ENCODE measurements around the gene CTIF.
A peak's percentile ranks its signal among the peaks of the same experiment; 100 is the strongest.

Gene CTIF

DNA sequence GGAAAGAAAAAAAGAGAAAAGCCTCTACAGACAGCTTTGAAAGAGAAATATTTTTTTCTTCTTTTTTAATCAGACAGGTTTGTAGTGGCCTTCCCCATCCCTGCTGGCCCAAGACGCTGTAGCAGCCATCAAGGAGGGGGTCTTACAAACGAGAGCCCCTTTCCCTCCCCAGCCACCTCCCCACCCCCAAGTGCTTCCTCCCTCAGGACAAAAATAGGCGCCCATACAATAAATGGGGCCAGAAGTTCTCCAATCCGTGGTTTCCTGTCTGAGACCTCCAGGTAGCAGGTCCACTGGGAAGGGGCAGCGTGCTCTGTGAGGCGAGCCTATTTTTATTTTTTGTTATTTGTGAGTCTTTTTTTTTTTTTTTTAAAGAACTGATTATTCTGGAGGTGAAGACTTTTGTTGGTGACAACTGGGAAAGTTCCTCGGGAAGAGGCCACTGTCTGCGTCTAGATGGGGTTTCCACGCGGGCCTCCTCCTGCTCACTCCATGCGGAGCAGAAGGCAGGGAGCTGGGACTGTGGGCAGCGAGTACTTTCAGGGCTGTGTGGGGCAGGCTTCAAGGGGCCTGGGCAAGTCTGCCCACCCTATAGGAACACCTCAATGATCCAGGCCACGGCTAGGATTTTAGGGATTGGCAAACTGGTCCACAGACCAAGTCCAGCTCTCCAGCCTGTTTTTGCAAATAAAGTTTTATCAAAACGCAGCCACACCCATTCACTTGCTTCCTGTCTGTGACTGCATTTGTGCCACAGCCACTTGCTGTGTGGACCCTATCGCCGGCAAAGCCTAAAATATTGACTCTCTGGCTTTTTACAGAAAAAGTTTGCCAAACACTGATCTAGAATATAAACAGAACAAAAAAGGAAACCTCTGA is 139.6 kb downstream of the CTIF start:
- DNase-seq (ENCODE audit: low spot score), result no peak
- no peak for FAIRE-seq

DNA sequence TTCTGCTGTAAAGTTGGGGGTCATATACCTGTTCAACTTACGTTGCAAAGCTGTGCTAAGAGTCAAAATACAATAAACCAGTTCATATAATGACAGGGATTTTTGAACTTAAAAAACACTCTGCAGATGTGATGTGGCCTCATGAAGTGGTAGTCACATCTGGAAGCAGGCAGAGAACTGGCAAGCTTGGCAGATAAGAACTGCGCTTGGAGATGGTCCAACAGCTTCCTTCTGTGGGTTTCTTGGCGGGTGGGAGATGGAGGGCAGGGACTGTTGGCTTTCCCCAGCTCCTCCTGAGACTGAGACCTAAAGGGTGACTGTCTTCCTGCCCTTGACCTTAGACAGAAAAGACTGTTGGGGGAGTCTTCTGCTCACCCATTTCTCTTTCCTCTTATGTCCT is 140.4 kb downstream of the CTIF start:
- FAIRE-seq (no peak), DNase-seq (ENCODE audit: low spot score) (no peak)

DNA sequence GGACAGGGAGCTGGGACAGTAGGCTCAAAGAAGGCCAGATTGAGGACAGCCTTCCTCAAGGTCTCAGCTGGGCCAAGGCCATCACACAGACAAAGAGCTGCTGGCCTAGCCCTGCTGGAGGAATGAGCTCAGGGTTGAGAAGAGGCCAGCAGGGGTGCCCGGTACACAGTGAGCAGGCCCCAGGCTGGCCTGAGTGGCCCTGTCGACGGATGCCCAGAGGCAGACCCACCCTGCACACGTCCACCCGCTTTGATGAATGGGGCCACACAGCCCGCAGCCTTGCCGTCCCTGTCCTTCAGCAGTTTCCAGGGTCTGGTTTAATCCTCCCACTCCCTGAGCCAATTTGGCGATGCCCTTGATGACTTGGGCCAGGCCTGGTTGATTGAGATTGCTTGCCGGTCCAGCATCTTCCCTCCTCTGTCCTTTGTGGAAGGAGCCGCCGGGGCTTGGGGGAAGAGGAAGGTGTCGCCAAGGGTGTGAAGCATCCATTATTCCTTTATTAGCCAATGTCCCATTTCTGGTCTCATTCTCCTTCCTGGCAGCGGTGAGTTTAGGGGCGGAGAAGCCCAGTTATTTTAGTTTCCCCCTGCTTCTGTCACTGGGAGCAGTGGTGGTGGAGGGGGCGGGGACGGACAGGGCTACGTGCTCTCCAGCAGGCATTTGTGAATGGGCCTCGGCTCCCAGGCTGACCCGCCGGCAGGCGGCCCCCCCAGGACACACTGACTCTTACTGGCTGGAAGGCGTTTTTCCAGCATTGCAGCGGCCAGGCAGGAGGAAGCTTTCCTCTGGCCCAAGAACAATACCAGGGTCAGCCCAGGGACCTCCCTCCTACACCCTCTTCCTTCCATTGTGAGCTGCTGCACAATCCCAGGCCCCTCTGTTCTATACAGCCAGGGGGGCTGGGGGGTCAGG is 141.8 kb downstream of the CTIF start:
- FAIRE-seq (no peak), DNase-seq (ENCODE audit: low spot score) (no peak)

DNA sequence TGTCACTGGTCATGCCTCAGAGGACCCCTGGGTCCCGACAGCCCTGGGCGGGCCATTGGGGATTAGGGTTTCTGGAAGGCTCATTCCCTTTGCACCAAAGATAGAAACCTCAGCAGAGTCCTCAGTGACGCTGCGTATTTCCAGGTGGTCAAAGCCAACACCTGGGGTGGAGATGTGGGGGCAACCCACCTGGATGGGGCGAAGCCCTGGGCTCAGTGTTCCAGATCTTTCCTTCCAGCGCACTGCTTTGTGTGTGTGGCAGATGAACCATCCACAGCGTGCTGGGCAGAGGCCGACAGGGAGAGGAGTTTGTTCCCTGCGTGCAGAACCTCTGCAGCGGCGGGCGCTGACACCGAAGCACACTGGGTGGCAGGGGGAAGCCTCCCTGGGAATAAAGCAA is 143.9 kb downstream of the CTIF start:
- FAIRE-seq (no peak), DNase-seq (ENCODE audit: low spot score) (no peak)

DNA sequence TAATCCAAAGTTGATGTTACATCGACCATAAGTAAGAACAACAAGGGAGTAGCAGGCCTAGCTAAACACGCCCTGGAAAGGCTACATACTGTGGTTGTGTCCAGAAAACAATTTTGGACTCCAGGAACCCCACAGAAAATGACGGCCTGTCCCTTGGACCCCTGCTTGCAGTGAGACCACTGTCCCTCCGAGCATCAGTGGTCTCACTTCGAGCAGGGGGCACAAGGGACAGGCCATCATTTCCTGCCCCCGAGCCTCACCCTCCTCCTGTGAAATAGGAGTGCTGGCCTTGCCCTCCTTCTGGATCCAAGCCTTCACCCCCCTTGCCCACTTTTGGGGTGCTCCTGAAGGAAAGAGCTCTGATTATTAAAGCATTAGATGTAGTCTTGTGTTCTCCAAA is 144.4 kb downstream of the CTIF start:
- FAIRE-seq (no peak), DNase-seq (ENCODE audit: low spot score) (no peak)

DNA sequence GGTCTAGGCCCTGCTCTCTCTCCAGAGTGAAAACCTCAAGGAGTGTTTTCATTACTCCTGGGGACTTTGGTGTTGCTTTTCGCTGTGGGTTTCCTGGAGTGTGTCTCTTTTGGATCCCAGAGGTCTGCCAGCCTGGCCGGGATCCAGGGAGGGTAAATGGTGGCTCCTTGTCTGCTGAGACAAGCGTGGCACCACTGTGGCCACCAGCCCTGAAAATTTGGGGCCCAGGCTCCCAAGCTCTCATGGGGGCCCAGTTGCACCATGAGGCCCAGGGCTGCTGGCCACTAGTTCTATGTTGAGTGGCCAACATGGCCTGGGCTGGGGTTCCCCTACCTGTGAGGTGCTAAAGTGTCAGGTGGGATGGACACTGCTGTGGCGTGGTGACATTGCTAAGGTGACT is 144.8 kb downstream of the CTIF start:
- no peak for DNase-seq (ENCODE audit: low spot score)
- FAIRE-seq, result no peak

DNA sequence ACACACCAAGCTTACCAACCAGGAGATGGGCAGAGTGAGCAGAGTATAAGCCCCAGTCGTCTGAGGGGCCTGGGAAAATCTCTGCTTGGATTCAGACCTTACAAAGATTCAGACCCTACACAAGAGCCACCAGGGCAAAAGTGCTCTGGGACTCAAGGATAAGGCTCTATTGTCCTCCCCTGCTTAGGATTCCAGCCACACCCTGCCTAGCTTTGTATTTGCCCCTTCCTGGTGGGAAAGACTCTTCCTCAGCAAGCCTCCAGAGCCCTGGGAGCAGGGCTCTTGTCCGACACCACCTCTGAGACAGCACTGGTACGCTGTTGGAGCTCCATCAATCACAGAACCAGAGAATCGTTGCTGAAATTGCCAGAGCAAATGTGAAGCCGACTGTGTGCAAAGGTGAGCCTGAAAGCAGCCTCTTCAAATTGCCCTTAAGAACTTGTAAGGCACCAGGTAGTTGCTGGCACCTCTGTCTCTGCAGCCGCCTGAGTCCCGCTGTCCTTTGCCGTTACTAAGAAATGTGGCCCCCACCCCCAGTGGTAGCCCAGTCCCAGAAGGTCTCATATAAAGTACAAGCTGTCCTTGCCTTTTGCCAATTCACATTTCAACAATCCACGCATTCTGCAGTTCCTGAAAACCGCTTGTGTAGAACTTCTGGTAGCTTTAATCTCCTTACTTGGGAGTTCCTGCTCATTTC is 148.7 kb downstream of the CTIF start:
- FAIRE-seq (no peak), DNase-seq (ENCODE audit: low spot score) (no peak)

DNA sequence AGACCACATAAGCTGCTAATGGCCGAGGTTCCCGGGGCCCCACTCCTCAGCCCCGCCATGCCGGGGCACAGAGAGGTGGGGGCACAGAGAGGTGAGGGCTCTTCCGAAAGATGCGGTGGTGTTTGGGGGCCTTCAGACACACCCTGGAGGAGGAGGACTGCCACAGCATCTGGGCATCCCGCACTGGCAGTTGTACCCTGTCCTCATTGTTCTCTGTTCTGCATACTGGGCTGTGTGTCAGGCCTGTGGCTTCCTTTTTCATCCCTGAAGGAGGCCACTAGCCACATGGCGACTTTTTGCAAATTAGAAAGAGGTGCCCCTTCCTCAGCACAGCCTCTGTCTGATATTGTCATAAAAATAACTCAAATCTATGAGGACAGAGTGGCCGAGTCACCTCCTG is 150.1 kb downstream of the CTIF start:
- DNase-seq (ENCODE audit: low spot score) (no peak), FAIRE-seq (no peak)

DNA sequence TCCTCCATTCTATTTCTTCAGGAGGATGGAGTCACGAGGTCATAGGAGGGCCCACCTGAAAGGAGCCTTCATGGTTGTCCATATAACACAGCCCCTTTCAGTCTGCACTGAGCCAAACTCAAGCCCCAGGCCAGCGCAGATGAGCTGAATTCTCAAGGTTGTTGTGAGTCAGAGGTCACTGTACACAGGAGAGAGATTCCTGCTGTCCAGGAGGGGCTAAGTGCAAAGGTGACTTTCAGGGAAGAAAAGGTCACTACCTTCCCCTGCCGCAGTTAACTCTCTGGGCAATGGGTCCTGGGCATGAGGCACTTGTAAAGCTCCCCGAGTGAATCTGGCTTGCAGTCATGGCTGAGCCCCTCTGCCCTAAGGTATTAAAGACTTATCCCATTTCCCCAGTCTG is 150.7 kb downstream of the CTIF start:
- no peak for DNase-seq (ENCODE audit: low spot score)
- FAIRE-seq, result no peak

DNA sequence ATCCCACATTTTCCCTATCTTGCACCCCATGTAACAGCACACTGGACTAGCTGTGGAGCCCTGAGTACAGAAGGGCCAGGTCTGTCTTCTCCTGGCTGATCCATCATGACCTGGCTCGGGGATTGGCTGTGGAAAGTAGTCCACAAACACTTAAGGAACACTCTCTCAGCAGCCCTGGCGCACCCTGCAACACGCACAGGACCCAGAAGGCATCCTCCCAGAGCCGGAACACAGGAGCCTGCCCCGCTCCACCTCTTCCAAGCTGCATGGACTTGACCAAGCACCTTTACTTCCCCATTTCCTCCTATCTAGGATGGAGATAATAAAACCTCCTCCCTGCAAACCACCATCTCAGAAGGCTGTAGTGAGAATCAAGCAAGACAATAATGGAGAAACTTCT is 151.7 kb downstream of the CTIF start:
- peak; percentile 5 for FAIRE-seq
- no peak for DNase-seq (ENCODE audit: low spot score)

DNA sequence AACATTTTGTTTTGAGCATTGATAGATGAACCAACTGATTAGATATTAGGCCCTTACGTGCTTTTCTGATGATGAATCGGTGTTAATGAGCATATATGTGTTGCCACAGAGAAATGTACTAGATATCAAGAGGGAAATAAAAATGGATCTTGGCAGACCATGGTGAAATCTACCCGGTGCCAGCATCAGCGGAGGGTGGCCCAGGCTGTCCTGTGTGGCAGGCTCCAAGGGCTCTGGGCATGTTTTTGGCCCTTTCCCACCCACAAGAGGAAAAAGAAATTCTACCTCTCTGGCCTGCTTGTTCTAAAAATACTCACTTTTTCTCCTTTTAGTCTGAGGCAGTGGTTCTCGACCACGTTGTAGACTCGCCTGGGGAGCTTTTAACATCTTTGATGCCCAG is 154.2 kb downstream of the CTIF start:
- DNase-seq (ENCODE audit: low spot score) (no peak), FAIRE-seq (no peak)

DNA sequence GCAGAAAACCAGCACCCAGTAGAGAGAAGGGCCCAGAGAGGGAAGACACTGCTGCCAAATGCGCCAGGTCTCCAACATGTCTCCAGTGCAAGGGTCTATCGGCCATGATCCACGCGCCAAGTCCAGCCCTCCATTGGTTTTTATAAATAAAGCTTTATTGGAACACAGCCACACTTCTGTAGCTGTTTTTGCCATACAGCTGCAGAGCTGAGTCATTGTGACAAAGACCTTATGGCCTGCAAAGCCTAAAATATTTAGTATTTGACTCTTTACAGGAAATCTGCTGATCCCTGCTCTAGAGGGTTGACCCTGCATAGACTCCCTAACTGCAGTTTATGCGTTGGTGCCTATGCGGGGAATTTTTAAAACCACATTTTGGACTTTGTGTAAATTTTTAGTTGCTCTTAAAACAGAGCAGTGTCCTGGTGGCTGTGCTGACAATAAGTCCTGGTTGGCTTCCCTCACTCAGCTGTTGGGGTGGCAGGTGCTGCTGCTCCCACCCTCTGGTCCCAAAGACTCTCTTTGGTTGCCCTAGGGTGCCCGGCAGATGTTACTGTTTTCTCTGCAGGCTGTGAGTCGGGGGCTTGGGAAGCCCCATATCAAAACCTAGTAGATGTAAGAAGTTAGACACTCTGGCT is 154.9 kb downstream of the CTIF start:
- FAIRE-seq (no peak), DNase-seq (ENCODE audit: low spot score) (no peak)

DNA sequence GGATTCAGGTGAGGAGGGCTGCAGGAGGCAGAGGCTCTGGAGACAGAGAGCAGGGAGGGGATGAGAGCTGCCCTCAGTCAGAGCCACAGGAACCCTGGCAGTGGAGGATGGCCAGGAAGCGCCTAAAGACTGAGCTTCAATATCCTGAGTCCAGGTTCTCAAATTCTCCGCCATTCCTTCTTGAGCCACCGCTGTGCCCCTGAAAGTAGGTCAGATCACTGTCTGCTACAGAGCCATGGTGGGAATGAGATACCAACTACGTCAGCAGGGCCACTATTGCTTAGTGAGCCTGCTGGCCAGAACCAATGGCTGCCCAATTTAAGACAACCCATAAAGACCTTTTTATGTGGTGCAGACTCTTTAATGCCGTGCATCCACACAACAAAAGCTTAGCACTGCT is 155.5 kb downstream of the CTIF start:
- FAIRE-seq, result no peak
- DNase-seq (ENCODE audit: low spot score), result no peak

DNA sequence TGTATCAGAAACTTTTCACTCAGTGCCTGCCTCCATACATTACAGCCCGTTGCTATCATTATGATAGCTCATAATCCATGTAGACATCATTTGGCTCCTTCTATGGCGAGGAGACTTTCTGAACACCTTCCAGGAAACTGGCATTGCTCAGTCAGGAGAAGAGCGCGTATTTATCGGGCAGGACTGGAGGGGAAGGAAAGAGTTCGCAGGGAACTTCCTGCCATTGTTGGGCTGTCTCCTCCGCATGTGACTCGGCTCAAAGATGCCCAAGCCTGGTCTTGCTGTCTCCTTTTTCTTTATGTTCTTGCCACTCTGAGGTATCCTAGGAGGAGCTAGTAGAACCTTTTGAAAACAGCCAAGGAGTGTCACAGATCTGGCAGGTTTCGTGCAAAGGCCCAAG is 156.8 kb downstream of the CTIF start:
- no peak for DNase-seq (ENCODE audit: low spot score)
- FAIRE-seq, result no peak

DNA sequence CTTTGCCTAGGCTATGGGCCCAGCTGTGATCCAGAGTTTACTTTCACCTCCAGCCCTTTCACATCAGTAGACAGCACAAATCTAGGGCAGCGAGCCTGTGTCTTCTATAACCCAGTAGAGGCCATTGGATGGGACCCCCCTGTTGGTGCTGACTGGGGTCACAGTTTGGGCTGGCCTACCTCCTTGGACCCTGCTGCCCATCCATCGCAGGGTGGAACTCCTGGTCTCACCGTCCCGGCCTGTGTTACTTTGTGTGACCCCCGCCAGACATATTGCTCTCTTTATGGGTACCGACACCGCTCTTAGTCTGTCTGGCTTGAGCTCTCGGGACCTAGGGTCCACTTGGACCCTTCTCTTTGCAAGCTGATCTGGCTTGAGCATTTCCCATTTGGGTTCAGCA is 157.4 kb downstream of the CTIF start:
- DNase-seq (ENCODE audit: low spot score) (no peak), FAIRE-seq (no peak)

DNA sequence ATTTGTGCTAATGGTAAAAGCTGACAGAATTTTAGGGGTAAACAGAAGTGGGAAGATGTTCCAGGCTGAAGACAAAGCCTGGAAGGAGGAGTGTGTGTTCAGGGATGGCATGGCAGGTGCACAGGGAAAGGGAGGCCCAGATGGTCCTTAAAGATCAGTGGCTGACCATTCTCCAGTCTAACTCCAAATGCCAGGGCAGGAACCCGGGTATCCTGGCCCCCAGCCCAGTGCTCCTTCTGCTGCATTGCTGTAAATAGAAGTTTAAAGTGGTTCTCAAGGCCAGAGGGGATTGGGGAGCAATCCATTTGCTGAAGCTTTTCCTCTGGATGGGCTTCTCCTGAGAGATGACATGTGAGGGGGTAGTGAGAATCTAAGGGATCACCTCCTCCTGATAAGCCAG is 158.6 kb downstream of the CTIF start:
- DNase-seq (ENCODE audit: low spot score) (no peak), FAIRE-seq (no peak)

DNA sequence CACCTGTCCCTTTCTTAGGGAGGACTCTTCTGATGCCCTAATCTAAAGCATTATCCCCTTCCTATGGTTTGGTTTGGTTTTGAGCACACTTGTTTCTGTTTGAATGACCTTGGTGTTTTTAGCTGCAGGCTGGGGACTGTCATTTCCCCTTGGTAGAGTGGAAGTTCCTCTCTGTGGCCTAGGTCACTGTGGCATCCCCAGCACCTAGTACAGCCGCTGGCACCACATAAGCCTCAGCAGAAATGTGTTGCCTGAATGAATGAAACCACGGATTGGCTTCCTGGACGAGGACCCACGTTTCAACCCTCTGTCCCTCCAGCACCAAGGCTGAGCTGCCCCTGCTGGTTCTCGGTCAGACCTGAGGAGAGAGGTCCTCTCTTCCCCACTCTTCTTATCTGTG is 159.9 kb downstream of the CTIF start:
- no peak for FAIRE-seq
- no peak for DNase-seq (ENCODE audit: low spot score)

DNA sequence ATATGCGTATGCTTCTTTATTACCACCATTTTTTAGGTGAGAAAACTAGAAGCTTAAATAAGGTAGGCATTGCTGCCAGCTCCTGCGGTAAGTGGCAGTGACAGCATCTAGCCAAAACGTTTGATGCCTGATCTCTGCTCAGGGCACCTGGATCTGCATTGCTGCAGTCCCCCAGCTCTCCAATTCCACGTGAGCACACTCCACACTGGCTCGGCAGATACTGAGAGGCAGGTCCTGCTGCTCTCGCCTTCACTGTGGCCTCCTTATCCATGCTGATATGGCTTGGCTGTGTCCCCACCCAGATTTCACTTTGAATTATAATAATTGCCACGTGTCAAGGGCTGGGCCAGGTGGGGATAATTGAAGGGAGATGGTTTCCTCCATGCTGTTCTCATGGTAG is 160.9 kb downstream of the CTIF start:
- FAIRE-seq (no peak), DNase-seq (ENCODE audit: low spot score) (no peak)

DNA sequence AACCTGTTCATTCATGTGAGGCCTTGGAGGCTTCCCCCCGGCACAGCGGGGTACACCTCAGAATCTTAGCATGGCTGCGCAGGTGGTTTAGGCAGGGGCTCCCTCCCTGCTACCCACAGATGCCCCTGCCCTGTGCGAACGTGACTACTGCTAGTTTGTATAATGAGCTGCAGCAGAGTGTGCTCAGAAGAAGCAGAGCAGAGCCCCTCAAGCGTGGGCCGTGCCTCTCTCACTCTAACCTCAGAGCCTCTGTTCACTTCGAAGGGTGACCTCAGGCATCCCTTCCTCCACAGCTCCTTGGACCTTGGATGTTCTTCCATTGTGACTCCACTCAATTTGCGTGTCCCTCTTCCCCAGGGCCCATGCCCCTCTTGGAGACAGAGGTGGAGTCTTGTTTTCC is 161.6 kb downstream of the CTIF start:
- FAIRE-seq, result no peak
- DNase-seq (ENCODE audit: low spot score), result no peak

DNA sequence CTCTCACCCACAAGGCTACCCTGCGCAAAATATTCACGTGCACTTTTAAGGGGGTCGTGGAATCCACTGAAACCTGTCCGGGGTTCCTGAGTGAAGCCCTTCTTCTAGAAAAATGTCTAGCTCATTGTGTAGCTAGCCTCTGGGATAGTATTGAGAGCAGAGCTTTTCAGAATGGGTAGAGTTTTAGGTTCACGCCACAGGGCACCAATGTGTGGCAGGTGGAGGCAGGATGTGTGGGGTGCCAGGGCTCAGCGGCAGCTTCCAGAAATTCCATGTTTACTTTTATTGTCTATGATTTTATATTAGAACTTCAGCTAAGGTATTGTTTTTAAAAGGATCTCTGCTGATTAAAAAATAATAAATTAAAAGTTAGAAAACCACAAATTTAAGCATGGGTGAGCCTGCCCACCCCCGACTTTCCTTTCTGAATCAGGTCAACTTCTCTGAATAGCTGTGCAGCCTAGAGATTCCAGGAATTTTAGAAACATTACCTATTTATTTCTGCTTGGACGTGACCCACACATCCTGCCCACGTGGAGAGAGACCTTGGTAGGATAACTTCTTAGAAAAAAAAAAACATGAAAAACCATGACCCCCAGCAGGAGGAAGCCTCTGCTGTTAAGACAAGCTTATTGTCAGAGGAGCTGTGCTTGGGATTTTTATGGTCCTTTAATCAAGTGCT is 163.7 kb downstream of the CTIF start:
- FAIRE-seq, result no peak
- no peak for DNase-seq (ENCODE audit: low spot score)

DNA sequence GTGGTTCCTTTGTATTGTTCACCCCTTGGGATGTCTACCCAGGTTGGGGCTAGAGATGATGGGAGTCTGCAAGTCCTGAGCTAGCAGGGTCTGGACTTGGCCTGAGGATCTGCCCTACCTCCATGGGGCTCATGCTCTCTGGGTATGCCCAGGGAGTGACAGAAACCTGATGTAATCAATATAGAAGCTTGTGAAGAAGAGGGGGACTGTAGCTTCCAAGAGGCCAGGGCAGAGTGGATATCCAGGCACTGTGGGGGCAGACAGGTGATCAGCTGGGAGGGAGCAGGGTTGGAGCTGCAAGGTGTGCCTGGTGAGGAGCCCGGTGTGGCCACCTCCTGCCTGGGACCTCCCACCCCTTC is 164.2 kb downstream of the CTIF start:
- DNase-seq (ENCODE audit: low spot score) (no peak), FAIRE-seq (no peak)
